Tibial nerve (tissue), 4 donors: Measurements from ENCODE around the gene CTTNBP2.

Source experiments
- CTCF ChIP-seq, 5 experiments: fragments of 200-600 bp in 3 of 5; fragments of 450-650 bp in 2 of 5; sonication (generic) in 3 of 5; IDR thresholded peaks; one replicate each; pipeline ENCODE4 v1.5.1; 2016 to 2019; ENCODE audit warnings: antibody characterized with exemption in 5 of 5, mild to moderate bottlenecking in 3 of 5, moderate library complexity in 2 of 5
- EP300 ChIP-seq, 2 donors: sonication (generic); formaldehyde crosslinking; IDR thresholded peaks; one replicate each; pipeline ENCODE4 v1.6.1; 2017; ENCODE audit warnings: antibody characterized with exemption in 2 of 2, mild to moderate bottlenecking in 1 of 2
- POLR2A ChIP-seq, 2 donors: fragments of 450-650 bp; IDR thresholded peaks; one replicate each; pipeline ENCODE4 v1.6.1; 2017; ENCODE audit warnings: antibody characterized with exemption in 2 of 2, mild to moderate bottlenecking in 2 of 2, moderate library complexity in 2 of 2

- TF ChIP-seq CTCF (IDR thresholded peaks at IDR 0.05): no peak
- TF ChIP-seq POLR2A (IDR thresholded peaks at IDR 0.05): no peak
- no peak for TF ChIP-seq EP300 (IDR thresholded peaks at IDR 0.05)
These were observed 144.2 kb downstream of the CTTNBP2 start for GRCh38 chr7:117728890-117729624.
